T47D (cell line): ENCODE results near the gene FGD5.

ENCODE experiments used
- DNase-seq, 2 experiments: peaks; one replicate each; pipeline versions ENCODE4 v3.0.0 to v3.0.0-alpha.2; 2011 to 2012; ENCODE audit warnings: low read depth in 1 of 2, low spot score in 1 of 2
- JUND ChIP-seq: IDR thresholded peaks from 2 replicates; pipeline ENCODE4 v1.6.1; 2012; ENCODE audit warnings: low read depth
- in situ Hi-C: cut with HindIII; loops from 2 replicates; pipeline ENCODE4 v1.10.0; 2016; ENCODE audit warnings: low sequenced_read_pairs, low pct_unique_long_range_greater_than_20kb

The FGD5 gene

DNA sequence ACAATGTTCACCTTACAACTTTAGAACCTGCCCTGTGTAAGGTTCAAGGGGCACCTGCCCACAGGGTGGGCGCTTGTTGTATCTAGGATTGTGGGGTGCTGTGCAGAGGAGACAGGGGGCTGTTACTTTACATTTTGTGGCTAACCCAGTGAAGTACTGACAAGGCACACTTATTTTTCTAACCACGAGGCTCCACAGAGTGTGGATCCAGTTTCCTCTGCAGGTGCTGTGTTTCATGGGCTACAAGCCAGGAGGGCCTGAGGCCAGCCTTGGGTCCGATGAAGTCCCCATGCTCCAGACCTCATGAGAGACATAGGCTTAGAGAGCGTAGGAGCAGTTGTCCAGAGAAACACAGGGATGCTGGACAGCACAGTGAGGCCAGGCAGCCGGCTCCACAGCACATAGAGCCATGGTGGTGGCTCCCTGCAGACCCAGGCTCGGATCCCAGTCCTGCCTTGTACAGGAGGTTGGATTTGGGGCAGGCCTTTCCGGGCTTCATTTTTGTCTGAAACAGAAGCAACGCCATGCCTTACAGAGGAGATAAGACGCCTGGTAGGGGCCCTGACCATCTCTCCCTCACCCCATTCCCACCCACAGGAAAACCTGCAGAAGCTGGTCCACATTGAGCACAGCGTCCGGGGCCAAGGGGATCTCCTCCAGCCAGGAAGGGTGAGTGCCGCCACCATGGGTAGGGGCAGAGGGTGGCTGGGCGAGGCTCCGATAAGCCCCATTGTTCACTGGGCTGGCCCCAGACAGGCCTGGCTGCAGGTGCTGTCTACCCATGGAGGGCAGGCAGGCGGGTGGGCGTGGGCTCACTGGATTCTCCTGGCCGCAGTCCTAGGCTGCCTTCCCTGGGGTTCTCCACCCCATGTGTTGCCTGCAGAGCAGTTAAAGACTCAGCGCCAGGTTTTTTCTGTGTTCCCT lies 88.5 kb downstream of the FGD5 start:
- in situ Hi-C loops: no loop called here

GRCh38 chr3:14909250-14909649 lies 90.5 kb downstream of the FGD5 start:
- no peak for DNase-seq
- no peak for TF ChIP-seq JUND
- in situ Hi-C loops: no loop called here

More for the DNA sequence above, 88.5 kb downstream of the FGD5 start:
- DNase-seq: no peak
- TF ChIP-seq JUND: no peak

DNA sequence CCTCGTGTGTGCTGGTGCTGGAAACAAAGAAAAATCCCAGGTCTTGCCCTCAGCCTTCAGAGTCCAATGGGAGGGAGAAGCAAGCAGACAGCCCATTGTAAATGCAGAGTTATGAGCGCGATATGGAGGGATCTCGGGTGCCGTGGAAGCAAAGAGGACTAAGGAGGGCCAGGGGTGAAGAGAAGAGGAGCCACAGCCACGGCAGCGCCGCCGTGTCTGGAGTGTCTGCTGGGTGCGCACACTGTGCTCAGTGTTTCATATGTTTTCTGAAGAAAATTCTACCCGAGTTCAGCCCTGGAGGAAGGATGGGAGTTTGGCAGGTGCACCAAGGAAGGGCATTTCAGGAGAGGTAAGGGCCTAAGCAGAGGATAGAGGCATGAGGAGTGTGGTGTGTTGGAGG lies 92.9 kb downstream of the FGD5 start:
- TF ChIP-seq JUND: no peak
- in situ Hi-C loops: no loop called here
- DNase-seq: no peak

DNA sequence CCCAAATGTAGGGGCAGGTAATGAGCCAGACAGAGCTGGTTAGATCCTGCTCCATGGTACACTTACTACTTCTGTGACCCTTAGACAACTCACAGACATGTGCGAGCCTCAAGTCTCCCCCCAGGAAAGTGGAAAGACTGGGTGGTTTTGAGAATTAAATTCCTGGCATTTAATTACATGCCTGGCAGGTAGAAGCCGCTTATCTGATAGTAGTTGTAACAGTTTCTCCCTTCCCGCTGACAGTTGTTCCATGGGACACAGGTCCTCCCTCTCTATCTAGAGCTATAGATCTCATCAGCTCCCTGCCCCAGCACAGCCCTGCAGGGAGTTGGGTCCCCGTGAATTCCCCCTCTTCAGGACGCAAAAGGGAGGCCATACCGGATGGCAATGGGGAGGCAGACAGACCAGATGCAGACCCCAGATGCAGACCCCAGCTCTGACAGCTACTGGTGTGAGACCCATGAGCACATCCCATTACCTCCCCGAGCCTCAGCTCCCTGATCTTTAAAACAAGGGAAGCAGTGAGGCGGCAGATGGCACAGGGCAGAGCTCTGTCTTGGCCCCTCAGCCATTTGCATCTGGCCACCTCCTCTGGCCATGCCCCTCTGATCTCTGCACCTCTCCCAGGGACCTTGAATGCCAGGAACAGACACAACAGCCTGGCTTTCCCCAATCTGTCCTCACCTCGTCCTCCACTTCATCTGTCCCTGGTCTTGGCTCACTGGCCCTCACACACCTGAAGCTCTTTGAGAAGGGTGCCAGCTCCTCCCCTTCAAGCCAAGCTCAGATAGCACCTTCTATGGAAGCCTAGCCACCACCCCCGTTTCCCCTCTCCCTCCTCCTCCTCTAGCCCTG lies 94.5 kb downstream of the FGD5 start:
- no peak for TF ChIP-seq JUND
- in situ Hi-C loops: no loop called here
- DNase-seq: peak; percentile 56 to 69

DNA sequence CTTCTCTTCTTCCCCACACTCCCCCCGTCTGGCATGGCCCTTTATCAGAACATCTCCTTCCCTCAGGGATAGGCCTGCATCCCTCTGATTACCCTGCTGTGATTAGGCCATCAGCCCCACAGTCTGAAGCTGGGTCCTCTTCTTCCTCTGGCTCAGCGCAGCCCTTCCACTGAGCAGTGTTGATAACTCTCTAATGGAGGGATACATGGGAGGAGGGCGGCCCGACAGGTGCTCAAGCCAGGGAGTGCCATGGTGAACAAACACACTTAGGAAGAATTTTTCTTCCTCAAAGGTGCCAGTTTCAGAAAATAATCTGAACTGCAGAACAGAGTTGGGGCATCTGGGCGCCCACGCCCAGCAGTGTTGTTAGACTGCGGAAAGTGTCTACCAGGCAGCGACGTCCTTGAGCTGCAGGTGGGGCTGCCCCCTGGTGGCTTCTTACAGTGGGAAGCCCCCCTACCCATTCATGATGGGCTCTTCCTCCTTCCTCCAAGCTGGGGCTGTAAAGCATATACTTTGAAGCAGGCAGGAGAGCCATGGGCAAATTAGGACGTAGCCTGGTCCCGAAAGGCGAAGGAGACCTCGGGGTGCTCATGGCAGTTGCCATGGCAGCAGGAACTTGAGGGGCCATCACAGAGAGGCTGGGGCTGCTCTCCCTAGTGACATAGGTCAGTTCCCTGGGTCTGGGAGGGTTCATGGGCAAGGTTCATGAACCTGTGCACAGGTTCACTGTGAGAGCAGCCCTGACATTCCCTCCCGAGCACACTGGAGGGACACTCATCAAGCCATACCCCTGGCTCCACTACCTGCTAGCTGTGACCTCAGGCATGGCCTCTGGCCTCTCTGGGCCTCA lies 95.4 kb downstream of the FGD5 start:
- TF ChIP-seq JUND: no peak
- in situ Hi-C loops: no loop called here
- no peak for DNase-seq

DNA sequence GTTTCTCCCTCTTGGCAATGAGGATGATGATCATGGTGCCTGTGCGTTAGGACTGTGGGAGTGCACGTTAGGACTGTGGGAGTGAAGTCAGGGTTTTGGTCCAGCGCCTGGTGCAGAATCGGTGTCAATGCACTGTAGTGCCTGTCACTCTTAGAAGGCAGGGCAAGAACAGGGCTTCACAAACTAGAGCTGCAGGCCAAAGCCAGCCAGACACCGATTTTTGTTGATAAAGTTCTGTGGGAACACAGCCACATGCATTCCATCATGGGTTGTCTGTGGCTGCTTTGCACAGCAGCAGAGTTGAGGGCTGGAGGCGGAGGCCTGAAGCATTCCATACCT lies 96.0 kb downstream of the FGD5 start:
- peak in 1 of 2 experiments; percentile 59 for DNase-seq
- in situ Hi-C loops: no loop called here
- no peak for TF ChIP-seq JUND

GRCh38 chr3:14915636-14916222 lies 97.0 kb downstream of the FGD5 start:
- DNase-seq: peak in 1 of 2 experiments; percentile 62
- no peak for TF ChIP-seq JUND
- in situ Hi-C loops: no loop called here

DNA sequence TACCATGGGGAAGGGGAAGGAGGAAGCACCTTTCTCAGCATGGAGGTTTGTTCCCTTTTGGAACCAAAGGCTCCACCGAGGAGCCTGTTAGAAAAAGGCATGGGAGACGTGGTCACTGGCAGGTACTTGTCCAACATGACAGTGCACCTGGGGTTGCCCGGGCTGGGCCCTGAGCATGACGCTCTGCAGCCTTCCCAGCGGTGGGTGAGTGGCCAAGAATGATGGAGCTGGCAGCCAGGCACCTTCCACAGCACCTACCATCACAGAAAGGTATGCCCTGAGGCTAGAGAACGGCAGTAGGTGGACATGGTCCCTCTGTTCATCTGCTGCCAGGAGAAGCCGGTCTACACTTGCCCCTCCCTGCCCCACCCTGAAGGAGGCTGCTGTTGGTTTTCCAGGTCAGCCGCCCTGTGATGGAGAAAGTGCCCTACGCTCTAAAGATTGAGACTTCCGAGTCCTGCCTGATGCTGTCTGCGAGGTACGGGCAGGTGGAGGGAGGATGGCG lies 99.6 kb downstream of the FGD5 start:
- TF ChIP-seq JUND: no peak
- in situ Hi-C loops: no loop called here
- no peak for DNase-seq

GRCh38 chr3:14920536-14920935 lies 101.8 kb downstream of the FGD5 start:
- DNase-seq: no peak
- in situ Hi-C loops: no loop called here
- no peak for TF ChIP-seq JUND

GRCh38 chr3:14921034-14921616 lies 102.4 kb downstream of the FGD5 start:
- in situ Hi-C loops: no loop called here
- no peak for TF ChIP-seq JUND
- peak; percentile 69 to 86 for DNase-seq
